ENCODE results near the gene BORCS6. TPM values are rescaled to one million over a fixed set of nuclear protein-coding genes. Genes with fewer than 3 reads are reported as not detected.
A peak's percentile ranks its signal among the peaks of the same experiment; 100 is the strongest.

BORCS6 gene
- total RNA-seq, 2 experiments from 2014 or later, result 6.1 to 6.4 TPM

Small RNA genes lying within 50 kb of the gene (microRNA-seq; reads per million reads assigned to microRNA genes)
- gene MIR4521 (ENCODE audit: borderline microRNAs expressed, borderline replicate concordance), result 3.7 reads per million, percentile 19 among the genes with 10 or more reads in this experiment
- 0.61 reads per million for gene MIR6883 (ENCODE audit: borderline microRNAs expressed, borderline replicate concordance)

Other genes starting within 250 kb of the BORCS6 start
- under 1 TPM in 1 of 2 experiments, not detected in 1; 0.06 TPM for gene GUCY2D, start 187.6 kb downstream of the BORCS6 start, total RNA-seq
- gene ALOX15B, start 151.1 kb downstream of the BORCS6 start, total RNA-seq, result not detected
- gene ALOX12B, start 102.5 kb downstream of the BORCS6 start, total RNA-seq, result under 1 TPM in 1 of 2 experiments, not detected in 1; 0.41 TPM
- under 1 TPM; 0.81 to 0.91 TPM for gene ALOXE3, start 71.7 kb downstream of the BORCS6 start, total RNA-seq
- under 1 TPM; 0.52 to 0.53 TPM for gene HES7, start 66.1 kb downstream of the BORCS6 start, total RNA-seq
- gene PER1, start 37.8 kb downstream of the BORCS6 start, total RNA-seq, result 1,000 to 10,000 TPM; 1,723 to 1,794 TPM
- 100 to 1,000 TPM; 351 to 366 TPM for gene VAMP2, start 27.2 kb downstream of the BORCS6 start, total RNA-seq
- 10 to 100 TPM; 12.2 to 12.9 TPM for gene TMEM107, start 13.8 kb downstream of the BORCS6 start, total RNA-seq
- gene AURKB, start 20.4 kb upstream of the BORCS6 start, total RNA-seq, result 1 to 10 TPM in 1 of 2 experiments, under 1 TPM in 1; 0.56 to 1.4 TPM
- gene CTC1, start 57.9 kb upstream of the BORCS6 start, total RNA-seq, result 100 to 1,000 TPM; 259 to 269 TPM
- gene PFAS, start 59.1 kb upstream of the BORCS6 start, total RNA-seq, result 10 to 100 TPM; 22.3 to 23.0 TPM
- gene RANGRF, start 98.5 kb upstream of the BORCS6 start, total RNA-seq, result 10 to 100 TPM; 23.1 to 24.6 TPM
- 1 to 10 TPM; 3.6 to 4.1 TPM for gene SLC25A35, start 105.2 kb upstream of the BORCS6 start, total RNA-seq
- not detected for gene ARHGEF15, start 120.1 kb upstream of the BORCS6 start, total RNA-seq
- not detected for gene ODF4, start 149.7 kb upstream of the BORCS6 start, total RNA-seq
- gene RPL26, start 193.0 kb upstream of the BORCS6 start, total RNA-seq, result 1,000 to 10,000 TPM; 2,959 to 3,104 TPM
- gene RNF222, start 207.6 kb upstream of the BORCS6 start, total RNA-seq, result 1 to 10 TPM; 1.2 TPM
- gene NDEL1, start 245.7 kb upstream of the BORCS6 start, total RNA-seq, result 100 to 1,000 TPM; 300 to 313 TPM

Data from CD4-positive, alpha-beta T cell (primary cell).